Parathyroid adenoma (tissue), 2 donors: ENCODE data around the gene POLE.

Source experiments
- H2AFZ ChIP-seq: fragments of 300-600 bp; sonication (generic); one replicate; pipeline ENCODE4 v1.7.0; 2017; ENCODE audit warnings: antibody characterized with exemption, mild to moderate bottlenecking
- H3K27ac ChIP-seq: fragments of 300-600 bp; sonication (generic); one replicate; pipeline ENCODE4 v1.7.0; 2017
- H3K27me3 ChIP-seq: fragments of 300-600 bp; sonication (generic); one replicate; pipeline ENCODE4 v1.7.0; 2017; ENCODE audit warnings: low read length; ENCODE audit not compliant: control insufficient read depth, insufficient read depth
- H3K36me3 ChIP-seq: fragments of 300-600 bp; sonication (generic); one replicate; pipeline ENCODE4 v1.7.0; 2017; ENCODE audit warnings: low read length; ENCODE audit not compliant: control insufficient read depth, insufficient read depth
- H3K4me1 ChIP-seq: fragments of 300-600 bp; sonication (generic); one replicate; pipeline ENCODE4 v1.7.0; 2017; ENCODE audit warnings: control low read depth
- H3K4me2 ChIP-seq: fragments of 300-600 bp; sonication (generic); one replicate; pipeline ENCODE4 v1.7.0; 2017; ENCODE audit warnings: low read length
- H3K4me3 ChIP-seq: fragments of 300-600 bp; sonication (generic); one replicate; pipeline ENCODE4 v1.7.0; 2017; ENCODE audit warnings: low read depth, low read length
- H3K79me2 ChIP-seq: fragments of 300-600 bp; sonication (generic); one replicate; pipeline ENCODE4 v1.7.0; 2017; ENCODE audit warnings: control low read depth
- H3K9ac ChIP-seq: fragments of 300-600 bp; sonication (generic); one replicate; pipeline ENCODE4 v1.7.0; 2017; ENCODE audit warnings: mild to moderate bottlenecking
- H3K9me3 ChIP-seq: fragments of 300-600 bp; sonication (generic); one replicate; pipeline ENCODE4 v1.7.0; 2017; ENCODE audit warnings: low read length; ENCODE audit not compliant: control insufficient read depth
- CTCF ChIP-seq: fragments of 300-600 bp; sonication (generic); IDR thresholded peaks from one replicate; pipeline ENCODE4 v1.7.0; 2017; ENCODE audit warnings: antibody characterized with exemption, mild to moderate bottlenecking
- donor health status: primary hyperparathyroidism.

POLE gene

DNA sequence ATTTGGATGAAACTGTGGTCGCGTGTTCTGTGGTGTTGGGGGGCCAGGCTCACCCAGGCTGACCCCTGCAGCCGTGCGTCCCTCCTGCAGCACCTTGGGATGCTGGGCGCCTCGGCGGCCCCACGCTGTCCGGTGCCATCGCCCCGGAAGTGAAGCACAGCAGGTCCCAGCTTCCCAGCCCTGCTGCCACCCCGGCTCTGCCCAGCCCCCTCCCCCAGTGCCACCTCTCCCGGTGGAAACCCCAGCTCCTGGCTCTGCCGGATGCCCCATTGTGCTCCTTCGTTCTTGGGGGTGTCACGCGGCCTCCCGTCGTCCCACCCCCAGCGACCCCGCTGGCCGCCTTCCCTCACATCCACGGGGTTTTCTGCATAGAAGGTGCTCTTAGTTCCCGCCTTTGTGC is 102.0 kb downstream of the POLE start:
- H3K9me3 ChIP-seq = no peaks in the 10 kb centered on the region
- TF ChIP-seq CTCF = no peak
- H3K36me3 ChIP-seq = no peaks in the 10 kb centered on the region
- H2AFZ ChIP-seq = no peak overlapping the region
- H3K4me2 ChIP-seq = no peak overlapping the region
- H3K4me1 ChIP-seq = no peaks in the 10 kb centered on the region
- H3K79me2 ChIP-seq = no peaks in the 10 kb centered on the region
- no peak overlapping the region for H3K4me3 ChIP-seq
- no peak overlapping the region for H3K9ac ChIP-seq
- no peaks in the 10 kb centered on the region for H3K27me3 ChIP-seq
- H3K27ac ChIP-seq = no peak overlapping the region

GRCh38 chr12:132584429-132584828 is 102.7 kb downstream of the POLE start:
- Histone ChIP-seq H3K36me3 (no peaks in the 10 kb centered on the region), H3K4me3 (no peak overlapping the region), H3K27me3 (no peaks in the 10 kb centered on the region), H3K9ac (no peak overlapping the region), H3K4me1 (no peaks in the 10 kb centered on the region), H3K9me3 (no peaks in the 10 kb centered on the region), H3K27ac (no peak overlapping the region), H3K4me2 (no peak overlapping the region), H2AFZ (no peak overlapping the region), H3K79me2 (no peaks in the 10 kb centered on the region)
- no peak for TF ChIP-seq CTCF

- Histone ChIP-seq H3K9ac (no peak overlapping the region), H3K4me2 (no peak overlapping the region), H3K27ac (no peak overlapping the region), H3K4me1 (no peaks in the 10 kb centered on the region), H3K4me3 (no peak overlapping the region), H3K9me3 (no peaks in the 10 kb centered on the region), H3K36me3 (no peaks in the 10 kb centered on the region), H3K27me3 (no peaks in the 10 kb centered on the region), H3K79me2 (no peaks in the 10 kb centered on the region), H2AFZ (no peak overlapping the region)
- TF ChIP-seq CTCF = no peak
Measured at GRCh38 chr12:132583736-132584135, 103.4 kb downstream of the POLE start.

GRCh38 chr12:132583411-132583710 is 103.8 kb downstream of the POLE start:
- H3K4me2 ChIP-seq = no peak overlapping the region
- no peaks in the 10 kb centered on the region for H3K9me3 ChIP-seq
- TF ChIP-seq CTCF = no peak
- no peaks in the 10 kb centered on the region for H3K79me2 ChIP-seq
- no peaks in the 10 kb centered on the region for H3K4me1 ChIP-seq
- H3K4me3 ChIP-seq = no peak overlapping the region
- H2AFZ ChIP-seq = no peak overlapping the region
- H3K9ac ChIP-seq = no peak overlapping the region
- no peaks in the 10 kb centered on the region for H3K27me3 ChIP-seq
- H3K36me3 ChIP-seq = no peaks in the 10 kb centered on the region
- H3K27ac ChIP-seq = no peak overlapping the region

- H3K36me3 ChIP-seq = no peaks in the 10 kb centered on the region
- H3K4me1 ChIP-seq = no peaks in the 10 kb centered on the region
- H2AFZ ChIP-seq = no peak overlapping the region
- H3K27me3 ChIP-seq = no peaks in the 10 kb centered on the region
- H3K4me2 ChIP-seq = no peak overlapping the region
- H3K4me3 ChIP-seq = no peak overlapping the region
- H3K79me2 ChIP-seq = no peaks in the 10 kb centered on the region
- no peak overlapping the region for H3K27ac ChIP-seq
- H3K9me3 ChIP-seq = no peaks in the 10 kb centered on the region
- no peak for TF ChIP-seq CTCF
- H3K9ac ChIP-seq = no peak overlapping the region
Measured at GRCh38 chr12:132582582-132583410, 104.3 kb downstream of the POLE start.
